ENCODE data around the gene G3BP2.

DNA sequence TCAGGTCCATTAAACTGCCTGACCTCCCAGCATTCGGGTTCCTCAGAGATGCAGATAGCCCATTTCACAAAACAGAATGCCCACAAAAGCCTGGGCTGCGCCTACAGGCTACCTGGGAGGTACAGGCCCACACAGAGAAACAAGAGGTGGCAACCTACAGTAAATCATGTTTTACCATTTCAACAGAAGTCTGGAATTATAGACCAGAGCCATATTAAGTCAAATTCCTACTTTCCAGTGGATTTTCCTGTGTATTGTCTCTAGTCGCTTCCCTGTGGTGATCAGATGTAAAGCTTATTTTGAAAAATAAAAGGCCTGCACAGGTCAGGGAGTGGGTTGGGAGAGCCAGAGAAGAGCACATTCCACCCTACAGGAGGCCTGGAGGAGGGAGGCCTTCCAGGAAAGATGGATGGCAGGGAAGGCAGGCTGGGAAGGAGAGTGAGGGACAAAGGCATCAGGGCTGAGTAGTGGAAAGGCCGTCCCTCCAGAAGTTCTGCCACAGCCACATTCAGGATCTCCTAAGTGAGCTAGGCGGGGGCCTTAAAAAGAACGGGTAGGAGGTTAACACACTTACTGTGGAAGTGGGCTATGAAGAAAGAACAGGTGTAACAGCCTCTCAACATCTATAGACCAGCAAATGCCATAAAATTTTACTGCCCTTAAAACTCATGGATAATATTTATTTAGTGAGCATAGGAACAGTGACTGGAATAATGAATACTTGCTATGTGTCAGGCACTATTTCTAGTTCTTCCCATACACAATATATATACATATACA, 32.2 kb upstream of the G3BP2 start:
- TF ChIP-seq, protein P1, sequence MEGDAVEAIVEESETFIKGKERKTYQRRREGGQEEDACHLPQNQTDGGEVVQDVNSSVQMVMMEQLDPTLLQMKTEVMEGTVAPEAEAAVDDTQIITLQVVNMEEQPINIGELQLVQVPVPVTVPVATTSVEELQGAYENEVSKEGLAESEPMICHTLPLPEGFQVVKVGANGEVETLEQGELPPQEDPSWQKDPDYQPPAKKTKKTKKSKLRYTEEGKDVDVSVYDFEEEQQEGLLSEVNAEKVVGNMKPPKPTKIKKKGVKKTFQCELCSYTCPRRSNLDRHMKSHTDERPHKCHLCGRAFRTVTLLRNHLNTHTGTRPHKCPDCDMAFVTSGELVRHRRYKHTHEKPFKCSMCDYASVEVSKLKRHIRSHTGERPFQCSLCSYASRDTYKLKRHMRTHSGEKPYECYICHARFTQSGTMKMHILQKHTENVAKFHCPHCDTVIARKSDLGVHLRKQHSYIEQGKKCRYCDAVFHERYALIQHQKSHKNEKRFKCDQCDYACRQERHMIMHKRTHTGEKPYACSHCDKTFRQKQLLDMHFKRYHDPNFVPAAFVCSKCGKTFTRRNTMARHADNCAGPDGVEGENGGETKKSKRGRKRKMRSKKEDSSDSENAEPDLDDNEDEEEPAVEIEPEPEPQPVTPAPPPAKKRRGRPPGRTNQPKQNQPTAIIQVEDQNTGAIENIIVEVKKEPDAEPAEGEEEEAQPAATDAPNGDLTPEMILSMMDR (IDR thresholded peaks at IDR 0.05) = no peak
- TF ChIP-seq POLR2A (IDR thresholded peaks at IDR 0.05) = no peak

Data from prostate gland (tissue), 2 donors.